ENCODE data around the gene LIAS.

LIAS gene

DNA sequence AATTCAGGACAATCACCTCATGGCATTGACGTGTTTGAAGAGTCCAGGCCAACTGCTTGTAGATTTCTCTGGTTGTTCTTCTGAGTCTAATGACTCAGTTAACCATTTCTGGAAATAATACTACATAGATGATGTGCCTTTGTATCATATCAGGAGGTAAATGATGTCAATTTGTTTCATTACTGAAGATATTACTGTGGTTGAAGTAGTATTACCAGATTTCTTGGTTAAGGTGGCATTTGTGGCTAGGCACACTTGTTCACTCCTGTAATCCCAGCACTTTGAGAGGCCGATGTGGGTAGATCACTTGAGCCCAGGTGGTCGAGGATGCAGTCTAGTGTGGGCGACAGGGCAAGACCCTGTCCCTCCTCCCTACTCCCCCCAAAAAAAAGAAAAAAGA lies 15.9 kb upstream of the LIAS start:
- in situ Hi-C loops (cut with MboI; ENCODE audit: low pct_unique_long_range_greater_than_20kb, low sequenced_read_pairs, unreplicated experiment), result loop anchor here (25.0 kb wide), 1 partner anchor 556 kb away; no protein-coding TSS in a partner anchor
- TF ChIP-seq, protein P1, sequence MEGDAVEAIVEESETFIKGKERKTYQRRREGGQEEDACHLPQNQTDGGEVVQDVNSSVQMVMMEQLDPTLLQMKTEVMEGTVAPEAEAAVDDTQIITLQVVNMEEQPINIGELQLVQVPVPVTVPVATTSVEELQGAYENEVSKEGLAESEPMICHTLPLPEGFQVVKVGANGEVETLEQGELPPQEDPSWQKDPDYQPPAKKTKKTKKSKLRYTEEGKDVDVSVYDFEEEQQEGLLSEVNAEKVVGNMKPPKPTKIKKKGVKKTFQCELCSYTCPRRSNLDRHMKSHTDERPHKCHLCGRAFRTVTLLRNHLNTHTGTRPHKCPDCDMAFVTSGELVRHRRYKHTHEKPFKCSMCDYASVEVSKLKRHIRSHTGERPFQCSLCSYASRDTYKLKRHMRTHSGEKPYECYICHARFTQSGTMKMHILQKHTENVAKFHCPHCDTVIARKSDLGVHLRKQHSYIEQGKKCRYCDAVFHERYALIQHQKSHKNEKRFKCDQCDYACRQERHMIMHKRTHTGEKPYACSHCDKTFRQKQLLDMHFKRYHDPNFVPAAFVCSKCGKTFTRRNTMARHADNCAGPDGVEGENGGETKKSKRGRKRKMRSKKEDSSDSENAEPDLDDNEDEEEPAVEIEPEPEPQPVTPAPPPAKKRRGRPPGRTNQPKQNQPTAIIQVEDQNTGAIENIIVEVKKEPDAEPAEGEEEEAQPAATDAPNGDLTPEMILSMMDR (IDR thresholded peaks at IDR 0.05; ENCODE audit: extremely low read depth, insufficient read depth, missing control alignments), result no peak
- no peak for DNase-seq (ENCODE audit: low spot score)

DNA sequence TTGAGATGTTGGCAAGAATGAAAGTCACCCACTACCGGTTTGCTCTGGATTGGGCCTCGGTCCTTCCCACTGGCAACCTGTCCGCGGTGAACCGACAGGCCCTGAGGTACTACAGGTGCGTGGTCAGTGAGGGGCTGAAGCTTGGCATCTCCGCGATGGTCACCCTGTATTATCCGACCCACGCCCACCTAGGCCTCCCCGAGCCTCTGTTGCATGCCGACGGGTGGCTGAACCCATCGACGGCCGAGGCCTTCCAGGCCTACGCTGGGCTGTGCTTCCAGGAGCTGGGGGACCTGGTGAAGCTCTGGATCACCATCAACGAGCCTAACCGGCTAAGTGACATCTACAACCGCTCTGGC lies 12.4 kb upstream of the LIAS start:
- in situ Hi-C loops (cut with MboI; ENCODE audit: low pct_unique_long_range_greater_than_20kb, low sequenced_read_pairs, unreplicated experiment), result loop anchor here (25.0 kb wide), 1 partner anchor 559 kb away; no protein-coding TSS in a partner anchor
- TF ChIP-seq, protein P1 (IDR thresholded peaks at IDR 0.05; ENCODE audit: extremely low read depth, insufficient read depth, missing control alignments), result no peak
- DNase-seq (ENCODE audit: low spot score), result no peak

DNA sequence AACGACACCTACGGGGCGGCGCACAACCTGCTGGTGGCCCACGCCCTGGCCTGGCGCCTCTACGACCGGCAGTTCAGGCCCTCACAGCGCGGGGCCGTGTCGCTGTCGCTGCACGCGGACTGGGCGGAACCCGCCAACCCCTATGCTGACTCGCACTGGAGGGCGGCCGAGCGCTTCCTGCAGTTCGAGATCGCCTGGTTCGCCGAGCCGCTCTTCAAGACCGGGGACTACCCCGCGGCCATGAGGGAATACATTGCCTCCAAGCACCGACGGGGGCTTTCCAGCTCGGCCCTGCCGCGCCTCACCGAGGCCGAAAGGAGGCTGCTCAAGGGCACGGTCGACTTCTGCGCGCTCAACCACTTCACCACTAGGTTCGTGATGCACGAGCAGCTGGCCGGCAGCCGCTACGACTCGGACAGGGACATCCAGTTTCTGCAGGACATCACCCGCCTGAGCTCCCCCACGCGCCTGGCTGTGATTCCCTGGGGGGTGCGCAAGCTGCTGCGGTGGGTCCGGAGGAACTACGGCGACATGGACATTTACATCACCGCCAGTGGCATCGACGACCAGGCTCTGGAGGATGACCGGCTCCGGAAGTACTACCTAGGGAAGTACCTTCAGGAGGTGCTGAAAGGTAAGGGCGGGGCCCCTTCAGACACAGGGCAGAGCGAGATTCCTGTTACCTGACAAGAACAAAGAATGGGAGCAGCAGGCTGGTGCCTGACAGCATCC lies 11.8 kb upstream of the LIAS start:
- TF ChIP-seq, protein P1 (IDR thresholded peaks at IDR 0.05; ENCODE audit: extremely low read depth, insufficient read depth, missing control alignments), result peak; percentile 44
- peak; percentile 81 for DNase-seq (ENCODE audit: low spot score)
- in situ Hi-C loops (cut with MboI; ENCODE audit: low pct_unique_long_range_greater_than_20kb, low sequenced_read_pairs, unreplicated experiment), result loop anchor here (25.0 kb wide), 1 partner anchor 560 kb away; no protein-coding TSS in a partner anchor

DNA sequence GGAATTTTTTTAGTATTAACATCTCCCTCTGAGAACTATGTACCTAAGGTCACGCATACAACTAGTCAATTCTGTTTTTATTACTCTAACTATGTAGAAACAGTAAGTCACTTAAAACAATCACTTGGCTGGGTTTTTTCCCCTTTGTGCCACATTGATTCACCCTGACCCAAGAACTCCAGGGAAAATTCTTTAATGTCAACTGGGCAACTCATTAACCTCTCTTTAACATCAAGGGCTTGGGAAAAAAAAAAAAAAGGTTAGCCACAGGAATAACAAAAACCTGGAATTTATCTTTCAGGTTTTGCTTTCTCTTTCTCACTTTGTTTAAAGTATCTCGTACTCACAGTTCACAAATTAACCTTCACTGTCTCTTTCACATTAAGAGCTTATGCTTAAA lies 8.2 kb upstream of the LIAS start:
- in situ Hi-C loops (cut with MboI; ENCODE audit: low pct_unique_long_range_greater_than_20kb, low sequenced_read_pairs, unreplicated experiment), result loop anchor here (25.0 kb wide), 1 partner anchor 862 kb away; no protein-coding TSS in a partner anchor
- DNase-seq (ENCODE audit: low spot score), result no peak
- TF ChIP-seq, protein P1 (IDR thresholded peaks at IDR 0.05; ENCODE audit: extremely low read depth, insufficient read depth, missing control alignments), result no peak

DNA sequence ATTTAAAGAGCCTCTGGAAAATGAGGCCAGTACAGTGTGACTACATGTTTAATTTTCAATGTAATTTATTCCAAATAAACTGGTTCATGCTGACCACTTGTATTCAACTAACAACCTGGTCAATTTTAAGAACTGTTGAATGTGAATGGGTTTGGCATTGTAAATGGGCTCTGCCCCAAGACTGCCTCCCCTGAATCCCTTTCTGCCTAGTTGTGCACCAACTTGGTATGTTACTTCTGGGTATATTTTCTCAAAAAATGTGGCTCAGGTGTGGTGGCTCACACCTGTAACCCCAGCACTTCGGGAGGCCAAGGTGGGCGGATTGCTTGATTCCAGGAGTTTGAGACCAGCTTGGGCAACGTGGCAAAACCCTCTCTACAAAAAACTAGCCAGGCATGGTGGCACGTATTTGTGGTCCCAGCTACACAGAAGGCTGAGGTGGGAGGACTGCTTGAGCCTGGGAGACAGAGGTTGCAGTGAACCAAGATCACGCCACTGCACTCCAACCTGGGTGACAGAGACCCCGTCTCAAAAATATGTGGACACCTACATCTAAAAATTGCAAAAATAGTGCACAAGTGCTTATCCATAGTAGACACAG lies 7.3 kb upstream of the LIAS start:
- TF ChIP-seq, protein P1 (IDR thresholded peaks at IDR 0.05; ENCODE audit: extremely low read depth, insufficient read depth, missing control alignments), result no peak
- DNase-seq (ENCODE audit: low spot score), result no peak
- in situ Hi-C loops (cut with MboI; ENCODE audit: low pct_unique_long_range_greater_than_20kb, low sequenced_read_pairs, unreplicated experiment), result loop anchor here (25.0 kb wide), 1 partner anchor 861 kb away; no protein-coding TSS in a partner anchor

DNA sequence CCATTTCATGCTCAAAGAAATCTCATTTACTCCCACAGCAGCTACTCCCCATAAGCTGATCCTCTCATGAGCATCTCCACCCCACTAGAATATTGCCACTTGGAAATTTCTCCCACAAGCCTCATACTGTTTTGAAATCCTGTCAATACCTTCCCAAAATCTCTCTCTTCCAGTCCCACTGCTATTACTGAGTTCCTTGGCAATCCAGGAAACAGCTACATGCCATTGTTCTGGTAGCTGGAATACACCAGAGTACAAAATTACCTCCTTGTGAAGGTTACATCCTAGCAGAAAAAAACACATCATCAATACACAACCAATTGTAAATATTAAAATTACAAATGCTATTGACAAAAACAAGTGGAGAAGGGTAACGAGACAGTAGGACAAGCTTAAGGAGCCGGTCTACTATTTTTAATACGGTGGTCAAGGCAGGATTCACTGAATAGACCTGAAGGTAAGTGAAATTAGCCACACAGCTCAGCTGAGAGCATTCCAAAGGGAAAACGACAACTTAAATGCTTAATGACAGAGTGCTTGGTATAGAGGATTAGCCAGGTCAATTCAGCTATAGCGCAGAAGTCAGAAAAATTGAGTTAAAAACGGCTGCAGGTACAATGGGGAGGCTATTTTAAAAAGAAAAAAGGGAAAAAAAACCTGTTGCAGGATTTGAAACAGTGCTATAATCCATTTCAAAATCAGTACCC lies 6.5 kb upstream of the LIAS start:
- no peak for DNase-seq (ENCODE audit: low spot score)
- in situ Hi-C loops (cut with MboI; ENCODE audit: low pct_unique_long_range_greater_than_20kb, low sequenced_read_pairs, unreplicated experiment), result loop anchor here (25.0 kb wide), 1 partner anchor 860 kb away; no protein-coding TSS in a partner anchor
- TF ChIP-seq, protein P1 (IDR thresholded peaks at IDR 0.05; ENCODE audit: extremely low read depth, insufficient read depth, missing control alignments), result no peak

All from GM13977 (cell line).